Activated T-cell treated with anti-CD3 and anti-CD28 coated beads, Interleukin-2, amount 50 U/mL, for 72 hours (primary cell): Measurements from ENCODE around the gene SIX1. TPM values are rescaled to one million over a fixed set of nuclear protein-coding genes. Genes with fewer than 3 reads are reported as not detected.
A peak's percentile ranks its signal among the peaks of the same experiment; 100 is the strongest.

Source experiments
- ATAC-seq, 2 donors: fragments of 150-1000 bp; cut with Tn5 transposase; replicated peaks in 1 of 2; 2 replicates each; pipeline ENCODE4 v1.10.0; 2021; ENCODE audit warnings: moderate library complexity in 2 of 2, mild to moderate bottlenecking in 1 of 2
- DNase-seq, 2 donors: peaks; one replicate each; pipeline ENCODE4 v3.0.0; 2021 to 2022; ENCODE audit warnings: mixed read lengths in 1 of 2
- H3K27ac Mint-ChIP-seq: one replicate; pipeline ENCODE4 v1.8.0; 2022; ENCODE audit warnings: mild to moderate bottlenecking, moderate library complexity, mixed read lengths
- H3K27me3 Mint-ChIP-seq: one replicate; pipeline ENCODE4 v1.8.0; 2022; ENCODE audit warnings: low read depth, mixed read lengths
- H3K36me3 Mint-ChIP-seq, 2 donors: one replicate each; pipeline ENCODE4 v1.8.0; 2022; ENCODE audit warnings: mixed read lengths in 2 of 2, mild to moderate bottlenecking in 1 of 2; ENCODE audit not compliant: insufficient read depth in 2 of 2
- H3K4me1 Mint-ChIP-seq: one replicate; pipeline ENCODE4 v1.8.0; 2022; ENCODE audit warnings: low read depth, mixed read lengths
- H3K4me3 Mint-ChIP-seq, 2 donors: one replicate each; pipeline ENCODE4 v1.8.0; 2022; ENCODE audit warnings: mild to moderate bottlenecking in 2 of 2, mixed read lengths in 2 of 2, moderate library complexity in 2 of 2
- H3K9me3 Mint-ChIP-seq, 2 donors: one replicate each; pipeline ENCODE4 v1.8.0; 2022; ENCODE audit warnings: mixed read lengths in 2 of 2
- total RNA-seq, 2 donors: library from RNA; stranded (reverse); gene quantifications; one replicate each; pipeline ENCODE4 v1.2.3, GENCODE V29; 2022

Gene SIX1
- total RNA-seq, 2 donors from 2014 or later: not detected

GRCh38 chr14:60661721-60662120 is 12.4 kb upstream of the SIX1 start:
- Mint-ChIP-seq H3K4me1 (peaks cover 14% of the 10 kb centered on the region), H3K36me3 (peaks cover 0 to 2% of the 10 kb centered on the region in 2 donors), H3K27ac (no peak overlapping the region), H3K4me3 (no peak overlapping the region), H3K27me3 (peaks cover 68% of the 10 kb centered on the region), H3K9me3 (no peaks in the 10 kb centered on the region)
- ATAC-seq (no peak), DNase-seq (no peak)

- Mint-ChIP-seq H3K27ac (no peak overlapping the region), H3K9me3 (no peaks in the 10 kb centered on the region), H3K4me3 (peak overlapping the region in 1 of 2 donors; percentile 79), H3K4me1 (peaks cover 34% of the 10 kb centered on the region), H3K36me3 (peaks cover 0 to 2% of the 10 kb centered on the region in 2 donors), H3K27me3 (peaks cover 89% of the 10 kb centered on the region)
- ATAC-seq (no peak), DNase-seq (no peak)
These were observed 9.8 kb upstream of the SIX1 start for GRCh38 chr14:60658909-60659585.

- Mint-ChIP-seq H3K36me3 (peaks cover 0 to 2% of the 10 kb centered on the region in 2 donors), H3K4me1 (peaks cover 42% of the 10 kb centered on the region), H3K9me3 (no peaks in the 10 kb centered on the region), H3K4me3 (peak overlapping the region; percentile 79 to 83), H3K27me3 (peaks cover 89% of the 10 kb centered on the region), H3K27ac (peak overlapping the region; percentile 73)
- DNase-seq (no peak), ATAC-seq (no peak)
These were observed 9.0 kb upstream of the SIX1 start for GRCh38 chr14:60658211-60658690.

- Mint-ChIP-seq H3K4me3 (peak overlapping the region; percentile 79 to 83), H3K27me3 (peaks cover 86% of the 10 kb centered on the region), H3K36me3 (peaks cover 0 to 2% of the 10 kb centered on the region in 2 donors), H3K27ac (peak overlapping the region; percentile 73), H3K9me3 (no peaks in the 10 kb centered on the region), H3K4me1 (peaks cover 46% of the 10 kb centered on the region)
- peak; percentile 2 to 15 for DNase-seq
- ATAC-seq: peak; percentile 36 to 39
These were observed 8.4 kb upstream of the SIX1 start for GRCh38 chr14:60657456-60658210.

- H3K4me1 Mint-ChIP-seq: peaks cover 53% of the 10 kb centered on the region
- peaks cover 81% of the 10 kb centered on the region for H3K27me3 Mint-ChIP-seq
- no peak overlapping the region for H3K27ac Mint-ChIP-seq
- peaks cover 0 to 2% of the 10 kb centered on the region in 2 donors for H3K36me3 Mint-ChIP-seq
- peak overlapping the region; percentile 79 to 83 for H3K4me3 Mint-ChIP-seq
- peak; percentile 46 to 58 for DNase-seq
- peak; percentile 76 to 79 for ATAC-seq
- H3K9me3 Mint-ChIP-seq: no peaks in the 10 kb centered on the region
These were observed 7.6 kb upstream of the SIX1 start for GRCh38 chr14:60656686-60657455.

GRCh38 chr14:60655898-60656685 is 6.8 kb upstream of the SIX1 start:
- DNase-seq (peak in 1 of 2 donors; percentile 14), ATAC-seq (peak in 1 of 2 donors; percentile 18)
- Mint-ChIP-seq H3K9me3 (no peaks in the 10 kb centered on the region), H3K36me3 (peaks cover 0 to 2% of the 10 kb centered on the region in 2 donors), H3K4me1 (peaks cover 58% of the 10 kb centered on the region), H3K27ac (no peak overlapping the region), H3K27me3 (peaks cover 81% of the 10 kb centered on the region), H3K4me3 (peak overlapping the region; percentile 79 to 83)

GRCh38 chr14:60655119-60655897 is 6.0 kb upstream of the SIX1 start:
- Mint-ChIP-seq H3K4me1 (peaks cover 58% of the 10 kb centered on the region), H3K4me3 (peak overlapping the region; percentile 79 to 83), H3K36me3 (peaks cover 0 to 2% of the 10 kb centered on the region in 2 donors), H3K27ac (no peak overlapping the region), H3K27me3 (peaks cover 84% of the 10 kb centered on the region), H3K9me3 (no peaks in the 10 kb centered on the region)
- ATAC-seq (no peak), DNase-seq (no peak)

- Mint-ChIP-seq H3K9me3 (no peaks in the 10 kb centered on the region), H3K36me3 (peaks cover 0 to 2% of the 10 kb centered on the region in 2 donors), H3K27me3 (peaks cover 86% of the 10 kb centered on the region), H3K4me3 (no peak overlapping the region), H3K27ac (no peak overlapping the region), H3K4me1 (peaks cover 65% of the 10 kb centered on the region)
- ATAC-seq (no peak), DNase-seq (no peak)
These were observed 5.1 kb upstream of the SIX1 start for GRCh38 chr14:60654334-60654821.

- Mint-ChIP-seq H3K9me3 (no peaks in the 10 kb centered on the region), H3K27ac (no peak overlapping the region), H3K4me1 (peaks cover 64% of the 10 kb centered on the region), H3K4me3 (peak overlapping the region; percentile 24 to 61), H3K27me3 (peaks cover 82% of the 10 kb centered on the region), H3K36me3 (peaks cover 0 to 2% of the 10 kb centered on the region in 2 donors)
- ATAC-seq (no peak), DNase-seq (peak in 1 of 2 donors; percentile 6)
These were observed 4.5 kb upstream of the SIX1 start for GRCh38 chr14:60653701-60654161.

- H3K27me3 Mint-ChIP-seq: peaks cover 82% of the 10 kb centered on the region
- DNase-seq (peak in 1 of 2 donors; percentile 5), ATAC-seq (no peak)
- no peak overlapping the region for H3K27ac Mint-ChIP-seq
- no peaks in the 10 kb centered on the region for H3K9me3 Mint-ChIP-seq
- peaks cover 60% of the 10 kb centered on the region for H3K4me1 Mint-ChIP-seq
- H3K4me3 Mint-ChIP-seq: peak overlapping the region; percentile 24 to 66
- peaks cover 0 to 2% of the 10 kb centered on the region in 2 donors for H3K36me3 Mint-ChIP-seq
These were observed 3.7 kb upstream of the SIX1 start for GRCh38 chr14:60652674-60653651.
